Activated CD8-positive, alpha-beta memory T cell treated with anti-CD3 and anti-CD28 coated beads, Interleukin-2, amount 50 U/mL, for 24 hours (primary cell): ENCODE data around the gene TBC1D22A.

Source experiments
- DNase-seq: peaks from one replicate; pipeline ENCODE4 v3.0.0-alpha.2; 2020; ENCODE audit errors: extremely low read depth

Gene TBC1D22A

DNA sequence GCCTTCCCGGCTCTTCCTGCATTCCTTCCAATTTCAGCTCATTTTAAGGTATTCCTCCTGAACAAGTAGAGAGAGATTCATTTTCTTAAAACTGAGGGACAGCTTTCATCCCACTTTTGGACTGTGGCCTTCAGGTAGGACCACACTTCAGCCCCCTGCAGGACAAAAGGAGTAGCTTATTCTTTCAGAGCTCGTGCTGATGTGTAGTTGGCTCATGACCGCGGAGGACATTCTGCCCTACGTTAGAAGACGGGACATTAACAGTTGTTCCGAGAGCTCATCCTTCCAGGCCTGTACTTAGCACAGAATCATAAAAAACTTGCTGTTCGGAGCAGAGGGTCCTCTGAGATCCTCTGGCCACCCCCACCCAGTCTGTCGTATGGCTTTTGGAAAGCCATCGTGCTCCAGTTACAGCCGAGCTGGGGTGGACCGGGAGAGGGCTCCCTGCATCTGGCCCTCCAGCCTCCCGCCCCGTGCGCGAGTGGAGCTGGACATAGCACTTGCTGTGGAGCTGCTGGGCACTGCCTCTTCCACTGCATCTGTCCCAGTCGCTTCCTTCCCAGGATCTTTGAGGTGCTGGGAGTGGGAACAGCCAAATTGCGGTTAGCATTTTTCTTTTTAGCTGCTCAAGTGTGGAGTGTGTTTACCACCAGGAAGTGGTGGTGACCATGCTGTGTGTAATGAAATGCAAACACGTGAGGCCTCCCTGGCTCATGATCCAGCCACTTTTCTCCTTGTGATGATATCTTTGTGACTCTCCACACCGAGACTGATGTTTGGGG, 250.3 kb downstream of the TBC1D22A start:
- no peak for DNase-seq

DNA sequence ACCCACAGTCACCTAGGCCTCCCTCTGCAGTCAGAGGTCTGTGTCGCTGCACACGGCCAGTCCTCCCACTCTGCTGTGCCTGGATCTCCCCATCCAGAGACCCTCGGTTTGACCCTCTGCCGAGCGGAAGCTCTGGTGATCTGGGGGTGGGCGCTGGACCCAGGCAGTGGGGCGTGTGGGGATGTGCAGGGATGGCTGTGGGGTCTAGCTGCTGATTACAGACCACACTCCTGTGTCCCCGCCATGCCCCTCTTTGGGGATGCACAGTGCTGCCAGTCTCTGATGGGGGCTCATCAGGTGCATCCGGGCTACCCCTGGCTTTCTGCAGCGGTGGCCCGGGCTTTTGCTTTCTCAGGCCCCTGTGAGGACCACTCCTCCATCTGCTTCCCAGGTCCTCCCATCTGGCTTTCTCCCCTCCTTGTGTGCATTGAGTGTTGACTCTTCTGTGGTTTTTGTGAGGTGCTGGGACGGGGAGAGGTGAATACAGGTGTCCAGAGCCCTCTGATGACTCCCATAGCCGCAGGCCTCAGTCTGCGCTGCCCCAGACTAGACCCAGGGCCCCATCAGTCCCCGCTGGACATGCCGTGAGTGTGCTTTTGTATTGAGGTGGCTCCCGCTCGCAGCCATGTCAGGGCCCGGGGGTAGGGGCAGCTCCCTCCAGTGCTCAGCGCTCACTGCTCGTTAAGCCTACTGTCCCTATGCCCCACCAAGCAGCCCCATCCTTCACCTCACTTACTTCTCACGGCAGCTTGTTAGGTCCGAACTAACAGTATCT, 251.6 kb downstream of the TBC1D22A start:
- DNase-seq: no peak

DNA sequence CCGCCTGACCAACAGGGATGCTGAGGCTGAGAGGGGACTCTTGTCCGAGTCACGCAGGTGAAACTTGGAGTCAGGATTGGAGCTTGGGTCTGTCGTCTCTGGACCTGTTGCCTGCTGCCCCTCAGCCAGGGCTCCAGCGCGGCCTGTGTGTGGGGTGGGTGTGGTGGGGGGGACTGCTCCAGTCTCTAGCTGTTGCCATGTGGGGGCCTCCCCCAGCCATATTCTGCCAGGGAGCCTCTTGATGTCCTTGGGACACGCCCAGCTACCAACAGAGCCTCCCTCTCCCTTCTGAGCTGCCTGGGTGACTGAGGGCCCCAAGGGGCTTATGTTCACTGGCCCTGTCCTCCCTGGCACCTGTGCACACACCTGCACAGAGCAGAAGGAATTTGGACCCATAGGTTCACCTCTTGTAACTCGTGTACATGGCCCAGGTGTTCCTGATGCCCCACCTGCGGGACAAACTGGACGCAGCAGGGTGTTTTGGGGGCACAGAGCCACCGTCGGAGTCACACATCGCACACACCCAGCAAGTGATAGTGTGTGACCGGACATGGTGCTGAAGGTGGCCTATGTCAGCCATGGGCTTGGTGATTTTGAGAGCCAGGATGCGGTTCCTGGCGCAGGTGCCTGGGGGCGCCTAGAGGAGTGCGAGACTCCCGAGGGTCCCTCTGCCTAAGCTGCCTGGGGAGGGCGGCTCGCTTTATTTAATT, 252.3 kb downstream of the TBC1D22A start:
- no peak for DNase-seq

DNA sequence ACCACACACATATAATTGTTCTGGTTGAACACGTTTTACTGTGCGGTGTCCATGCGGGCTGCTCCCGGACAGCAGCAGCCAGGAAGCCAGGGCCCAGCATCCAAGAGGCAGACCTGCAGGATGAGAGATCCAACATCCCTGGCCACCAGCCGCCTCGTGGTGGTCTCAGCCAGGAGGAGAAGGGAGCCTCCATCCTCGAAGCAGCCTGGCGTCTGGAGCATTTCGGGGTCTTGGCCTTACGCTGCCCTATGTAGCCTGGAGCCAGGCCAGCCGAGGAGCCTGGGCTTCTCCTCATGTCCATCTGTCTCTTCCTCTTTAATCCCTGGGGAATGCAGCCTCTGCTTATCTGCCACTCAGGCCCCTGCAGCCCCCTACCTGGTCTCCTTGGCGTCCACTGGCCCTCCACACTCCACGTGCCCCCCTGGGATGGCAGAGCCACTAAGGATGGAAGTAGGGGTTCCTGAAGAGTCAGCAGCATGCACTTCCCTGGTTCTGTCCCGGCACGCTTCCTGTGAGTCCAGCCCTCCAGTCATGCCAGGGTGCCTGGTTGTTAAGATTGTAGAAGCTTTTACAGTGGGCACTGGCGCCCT, 253.2 kb downstream of the TBC1D22A start:
- no peak for DNase-seq

DNA sequence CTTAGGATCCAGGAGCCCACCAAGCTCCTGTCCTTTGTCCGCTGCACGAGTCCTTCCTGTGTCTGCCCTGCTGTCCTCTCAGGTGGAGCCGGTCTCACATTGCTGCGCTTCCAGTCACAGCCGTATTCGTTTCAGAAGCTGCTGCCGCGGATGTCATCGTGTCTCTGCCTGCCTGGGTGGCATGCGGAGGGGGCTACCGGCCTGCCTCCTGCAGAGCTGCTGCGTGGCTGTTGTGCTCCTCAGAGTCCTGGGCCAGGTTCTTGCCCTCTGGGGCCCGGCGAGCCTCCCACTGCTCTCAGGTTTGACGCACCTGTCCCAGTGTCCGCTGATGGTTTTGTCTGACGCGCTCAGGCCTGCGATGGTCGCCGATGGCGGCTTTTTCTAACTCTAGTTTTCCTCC, 254.2 kb downstream of the TBC1D22A start:
- DNase-seq: no peak

DNA sequence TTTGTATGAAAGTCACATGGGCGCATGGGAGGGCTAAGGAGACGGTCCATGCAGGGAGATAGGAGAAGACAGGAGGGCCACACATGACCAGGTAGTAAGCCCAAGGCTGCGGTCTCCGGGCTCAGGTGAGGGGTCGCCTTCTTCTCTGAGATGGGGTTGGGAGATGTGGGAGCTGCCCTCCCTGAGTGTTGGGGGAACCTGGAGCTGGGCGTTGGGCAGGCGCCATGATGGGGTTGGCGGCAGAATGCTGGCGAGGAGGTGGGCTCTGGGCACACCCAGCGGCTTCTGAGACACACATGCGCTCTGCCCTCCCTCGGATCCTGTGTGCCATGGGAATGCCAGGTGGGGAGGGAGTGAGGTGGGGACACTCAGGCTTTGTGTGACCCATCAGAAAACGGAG, 254.8 kb downstream of the TBC1D22A start:
- no peak for DNase-seq

DNA sequence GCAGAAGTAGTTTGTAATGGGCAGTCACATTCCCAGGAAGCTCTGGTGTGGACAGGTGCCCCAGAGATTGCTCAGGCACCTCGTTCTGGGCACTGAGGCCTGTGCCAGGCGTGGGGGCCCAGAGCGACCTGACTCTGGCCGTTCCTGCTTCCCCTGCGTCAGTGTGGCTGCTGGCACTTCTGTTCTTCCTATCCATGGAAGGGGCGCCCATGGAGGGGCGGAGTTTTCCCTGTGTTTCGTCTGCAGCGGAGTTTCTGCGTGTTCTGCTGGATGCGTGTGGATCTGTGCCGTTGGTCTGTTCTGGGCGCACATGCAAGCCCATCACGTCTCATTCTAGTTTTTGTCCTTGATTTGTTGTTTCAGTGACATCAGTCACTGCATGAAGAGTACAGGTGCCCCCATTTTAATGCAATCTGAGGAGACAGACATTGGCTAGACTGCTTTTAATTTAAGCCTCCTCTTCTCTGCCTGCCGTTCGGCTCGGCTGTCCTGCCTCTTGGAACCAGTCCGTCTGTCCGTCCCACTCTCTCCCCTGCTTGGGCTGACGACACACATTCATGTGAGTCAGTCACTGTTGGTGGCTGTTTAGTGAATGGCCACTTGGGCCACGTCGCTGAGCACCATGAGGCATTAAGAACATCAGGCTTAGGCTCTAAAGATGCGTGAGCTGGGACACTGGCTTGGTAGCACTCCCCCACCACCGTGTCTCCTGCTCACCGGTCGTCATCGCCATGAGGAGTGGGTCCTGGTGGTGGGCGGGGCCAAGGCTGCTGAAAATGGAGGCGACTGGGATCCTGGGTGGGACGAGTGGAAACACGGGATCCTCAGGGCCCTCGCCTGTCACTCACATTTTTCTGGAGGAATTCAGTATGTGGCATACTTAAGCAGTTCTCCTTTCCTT, 255.8 kb downstream of the TBC1D22A start:
- DNase-seq: no peak

DNA sequence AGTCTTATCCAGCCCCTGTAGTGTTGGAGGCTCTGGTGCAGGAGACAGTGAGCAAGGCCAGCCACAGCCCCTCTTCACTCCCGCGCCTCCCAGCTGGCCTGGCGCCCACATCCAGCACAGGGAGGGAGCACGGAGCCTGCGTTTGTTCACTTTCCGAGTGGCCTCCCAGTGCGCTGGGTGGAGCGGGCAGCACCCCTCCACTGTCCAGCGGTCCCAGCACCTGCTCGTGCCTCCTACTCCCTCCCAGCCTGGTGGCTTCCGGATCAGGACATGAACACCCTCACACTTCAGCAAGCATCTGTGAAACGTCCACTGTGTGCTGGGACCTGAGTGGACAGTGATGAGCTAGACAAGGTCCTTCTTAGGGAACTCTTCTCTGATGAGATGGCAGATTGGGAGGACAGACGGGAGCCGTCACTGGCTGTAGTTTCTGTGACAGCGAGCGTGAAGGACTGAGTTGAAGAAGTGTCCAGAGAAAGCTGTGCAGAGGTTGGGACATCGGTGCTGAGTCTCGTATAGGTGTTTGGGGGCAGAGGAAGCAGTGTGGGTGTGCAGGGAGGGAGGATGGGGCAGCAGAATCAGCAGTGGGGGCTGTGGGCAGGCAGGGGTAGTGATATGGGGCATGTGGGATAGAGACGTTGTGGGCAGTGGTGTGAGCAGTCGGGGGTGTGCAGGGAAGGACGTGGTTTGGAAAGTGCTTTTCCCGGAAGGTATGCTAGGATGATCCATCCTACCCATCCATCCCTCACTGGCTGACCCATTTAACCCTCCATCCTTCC, 256.8 kb downstream of the TBC1D22A start:
- DNase-seq: no peak

DNA sequence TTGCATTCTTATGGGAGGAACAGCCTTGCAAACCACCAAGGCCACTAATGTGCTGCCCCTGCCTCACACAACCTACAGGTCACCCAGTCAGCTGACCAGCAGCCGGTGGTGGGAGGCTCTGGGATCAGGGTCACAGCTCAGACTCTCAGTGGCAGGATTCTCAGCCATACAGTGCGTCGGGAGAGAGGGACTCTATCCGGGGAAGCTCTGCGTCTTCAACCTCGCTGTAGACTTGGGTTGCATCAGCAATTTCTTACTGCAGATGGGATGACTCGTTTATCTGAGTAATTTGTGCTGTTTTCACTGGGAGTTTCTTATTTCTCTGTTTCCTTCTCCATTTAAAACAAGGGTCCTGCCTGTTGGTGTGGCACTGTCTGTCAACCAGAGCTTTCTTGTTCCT, 257.7 kb downstream of the TBC1D22A start:
- DNase-seq: no peak

DNA sequence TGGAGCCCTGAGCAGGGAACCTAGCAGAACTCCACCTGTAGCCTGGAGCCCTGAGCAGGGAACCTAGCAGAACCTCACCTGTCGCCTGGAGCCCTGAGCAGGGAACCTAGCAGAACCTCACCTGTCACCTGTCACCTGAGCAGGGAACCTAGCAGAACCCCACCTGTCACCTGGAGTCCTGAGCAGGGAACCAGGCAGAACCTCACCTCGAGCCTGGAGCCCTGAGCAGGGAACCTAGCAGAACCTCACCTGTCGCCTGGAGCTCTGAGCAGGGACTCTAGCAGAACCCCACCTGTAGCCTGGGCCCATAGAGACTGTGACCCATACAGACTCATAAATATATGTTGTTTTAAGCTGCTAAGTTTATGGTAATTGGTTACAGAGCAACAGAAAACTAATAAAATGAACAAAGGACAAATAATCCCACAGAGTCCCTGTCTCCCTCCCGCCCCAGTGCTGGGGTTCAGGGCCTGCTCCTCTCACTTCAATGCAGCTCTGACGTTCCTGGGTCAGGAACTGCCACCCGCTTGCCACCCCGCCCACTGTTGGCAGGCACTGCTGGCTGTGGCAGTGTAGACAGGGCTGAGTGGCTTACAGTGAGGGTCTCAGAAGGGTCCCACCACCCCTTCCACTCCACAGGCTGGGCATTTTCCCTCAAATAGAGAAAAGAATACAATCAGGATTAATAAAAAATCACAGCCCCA, 259.1 kb downstream of the TBC1D22A start:
- no peak for DNase-seq

DNA sequence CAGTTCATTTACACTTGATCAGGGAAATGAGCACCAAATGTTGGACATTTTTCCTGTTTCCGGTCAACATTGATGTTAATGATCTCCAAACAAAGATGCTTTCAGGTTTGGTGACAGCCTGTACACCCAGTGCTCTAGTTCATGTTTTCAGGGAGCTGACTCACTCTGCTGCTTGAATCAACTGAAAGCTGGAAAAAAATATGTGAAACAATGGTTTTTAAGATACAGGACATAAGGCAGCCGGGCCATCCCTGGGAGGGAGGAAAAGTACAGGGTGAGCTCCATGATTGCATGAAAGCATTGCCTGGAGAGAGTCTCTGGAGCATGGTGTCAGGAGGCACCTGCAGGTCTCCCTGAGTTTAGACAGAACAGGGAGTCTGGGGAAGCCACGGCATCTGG, 259.6 kb downstream of the TBC1D22A start:
- no peak for DNase-seq

DNA sequence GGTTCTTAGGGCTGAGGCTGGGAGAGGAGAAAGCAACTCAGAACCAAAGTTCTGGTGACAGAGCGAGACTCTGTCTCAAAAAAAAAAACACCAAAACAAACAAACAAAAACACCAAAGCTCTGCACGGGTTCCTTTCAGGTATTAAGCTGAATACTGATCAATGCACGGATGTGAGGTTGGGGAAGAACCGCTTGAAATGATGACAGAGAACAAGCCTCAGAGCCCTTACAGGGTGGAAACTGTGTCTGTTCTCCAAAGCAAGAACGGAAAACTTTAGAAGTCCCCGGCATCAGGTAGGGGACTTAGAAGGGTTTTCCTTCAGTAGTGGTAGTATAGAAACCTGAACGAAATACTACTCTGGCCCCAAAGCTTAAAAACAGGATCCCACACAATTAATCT, 260.0 kb downstream of the TBC1D22A start:
- DNase-seq: no peak

DNA sequence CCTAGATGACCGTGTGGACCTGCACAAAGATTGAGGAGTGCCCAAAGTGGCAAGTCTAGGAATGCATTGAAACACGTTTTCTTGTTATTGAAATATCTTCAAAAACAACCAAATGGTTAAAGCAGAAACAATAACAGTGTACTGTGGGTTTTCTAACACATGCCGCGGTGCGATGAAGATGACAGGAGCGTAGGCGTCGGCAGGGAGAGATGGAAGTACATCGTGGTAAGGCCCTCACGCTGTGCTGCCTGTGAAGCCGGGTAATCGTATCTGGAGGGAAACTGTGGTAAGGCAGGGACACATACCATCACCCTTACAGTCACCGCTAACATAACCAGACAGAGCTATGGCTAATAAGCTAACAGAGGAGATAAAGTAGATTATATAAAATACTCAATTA, 261.4 kb downstream of the TBC1D22A start:
- no peak for DNase-seq

DNA sequence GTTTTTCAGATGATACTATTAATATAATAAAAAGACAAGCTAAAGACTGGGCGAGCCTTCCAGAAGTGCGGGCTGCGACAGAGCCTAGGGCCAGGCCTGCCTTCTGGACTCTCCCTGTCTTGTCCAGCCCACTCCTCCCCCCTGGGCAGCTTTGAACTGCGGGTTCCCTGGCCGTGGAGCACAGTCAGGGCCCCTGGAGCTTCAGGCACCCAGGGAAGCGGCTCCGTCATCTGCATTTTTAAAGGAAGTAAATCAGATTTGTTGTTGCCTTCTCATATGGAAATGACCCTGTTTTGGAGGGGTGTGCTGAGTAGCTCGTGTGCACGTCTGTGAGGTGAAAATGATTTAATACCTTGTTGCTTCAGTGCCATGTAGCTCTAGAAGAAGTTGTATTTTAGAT, 265.3 kb downstream of the TBC1D22A start:
- no peak for DNase-seq

DNA sequence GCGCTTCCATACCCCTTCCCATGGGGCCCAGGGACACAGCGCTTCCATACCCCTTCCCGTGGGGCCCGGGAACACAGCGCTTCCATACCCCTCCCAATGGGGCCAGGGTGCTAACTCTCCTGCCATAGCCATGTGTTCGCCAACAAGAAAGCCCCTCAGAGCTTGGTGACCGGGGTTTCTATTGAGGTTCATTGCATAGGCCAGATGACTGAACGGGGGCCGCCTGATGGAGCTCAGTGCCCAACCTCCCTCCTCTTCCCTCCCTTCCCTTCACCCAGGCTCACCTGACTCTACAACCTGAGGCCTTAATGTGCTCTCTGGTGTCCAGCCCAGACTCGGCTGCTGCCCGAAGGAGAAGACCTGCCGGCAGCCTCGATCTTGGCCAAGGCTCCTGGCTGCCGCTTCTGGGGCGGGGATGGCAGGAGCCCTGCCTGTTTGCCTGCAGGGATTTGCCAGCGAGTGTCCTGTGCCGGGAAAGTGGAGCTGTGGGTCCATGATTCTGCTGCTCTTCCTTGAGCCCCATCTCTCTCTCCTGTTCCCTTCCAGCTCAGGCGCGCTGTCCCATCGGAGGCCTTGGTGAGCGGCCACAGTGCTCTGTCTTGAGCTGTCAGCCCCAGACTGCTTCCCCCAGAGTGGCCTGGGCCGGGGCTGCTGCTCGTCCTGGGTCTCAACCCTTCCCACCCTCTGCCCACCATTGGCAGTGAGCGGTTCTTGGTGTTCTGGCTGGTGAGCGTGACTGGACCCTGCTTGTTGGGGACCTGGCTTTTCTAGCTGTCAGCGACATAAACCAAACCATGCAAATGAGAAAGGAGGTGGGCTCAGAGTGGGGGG, 267.0 kb downstream of the TBC1D22A start:
- DNase-seq: no peak

DNA sequence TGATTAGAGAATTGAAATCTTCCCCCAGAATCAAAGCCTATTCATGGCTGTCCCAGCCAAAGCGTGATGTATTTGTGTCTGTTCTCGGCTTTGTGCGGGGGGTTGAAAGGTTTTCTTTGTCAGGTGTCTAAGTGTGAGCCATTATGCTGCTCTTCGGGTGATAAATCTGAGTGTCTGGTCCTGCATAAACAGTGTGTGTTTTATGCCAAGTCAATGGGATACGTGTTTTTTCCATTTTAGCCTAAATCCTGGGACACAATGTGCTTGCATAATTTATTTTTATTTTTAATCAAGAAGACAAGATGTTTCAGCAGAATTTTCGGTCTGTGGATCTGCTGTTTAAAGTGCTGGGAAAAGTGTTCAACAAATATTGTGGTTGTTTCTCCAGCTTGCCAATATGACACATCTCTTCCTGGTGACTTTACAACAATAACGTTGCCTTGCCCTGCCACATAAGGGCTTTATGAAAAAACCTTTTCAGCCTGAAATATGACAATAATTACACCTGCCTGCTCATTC, 267.8 kb downstream of the TBC1D22A start:
- no peak for DNase-seq

DNA sequence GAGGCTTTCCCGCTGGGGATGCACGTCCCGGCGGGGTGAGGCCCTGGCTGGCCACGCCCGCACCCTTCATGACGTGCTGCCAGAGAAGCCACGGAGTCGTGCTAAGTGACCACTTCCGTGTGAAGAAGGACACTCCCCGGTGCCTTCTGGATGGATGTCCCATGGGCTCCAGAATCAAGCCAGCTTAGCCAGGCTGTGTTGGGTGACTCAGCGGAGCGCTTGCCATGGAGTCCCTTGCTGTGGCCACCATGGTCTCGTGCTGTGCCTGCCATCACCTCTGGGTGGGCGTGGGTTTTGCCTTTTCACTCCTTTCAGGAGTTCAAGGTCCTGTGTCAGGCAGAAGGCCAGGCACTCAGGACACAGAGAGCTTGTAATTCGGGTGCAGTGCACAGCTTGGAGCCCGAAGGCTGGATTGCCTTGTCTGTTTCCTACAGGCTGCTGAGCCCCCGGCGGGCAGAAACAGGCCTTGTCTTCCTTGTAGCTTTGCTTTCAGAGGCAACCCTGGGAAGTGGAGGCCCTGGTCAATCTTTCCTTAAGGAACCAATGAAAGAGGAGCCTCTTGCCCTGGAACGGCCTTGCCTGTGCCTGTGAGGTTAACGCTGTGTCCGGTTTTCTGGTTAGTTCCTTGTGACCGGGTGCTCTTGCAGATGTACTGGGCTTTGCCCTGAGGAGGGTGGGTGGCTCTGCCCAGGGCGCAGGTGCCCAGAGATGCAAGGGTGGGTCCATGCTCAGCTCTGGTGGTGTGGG, 268.6 kb downstream of the TBC1D22A start:
- DNase-seq: no peak

DNA sequence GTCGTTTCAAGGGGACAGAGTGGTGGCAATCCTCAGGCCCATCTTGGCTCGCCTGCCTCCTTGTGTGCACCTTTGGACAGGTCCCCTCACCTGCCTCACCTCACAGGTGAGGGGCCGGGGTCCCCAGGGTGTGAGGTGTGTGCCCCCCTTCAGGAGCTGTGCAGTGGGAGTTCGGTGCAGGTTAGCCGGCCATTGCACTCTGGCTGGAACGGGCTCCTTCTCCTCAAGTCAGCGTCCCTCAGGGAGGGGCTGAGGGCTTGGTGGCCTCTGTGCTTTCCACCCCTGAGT, 269.1 kb downstream of the TBC1D22A start:
- DNase-seq: no peak
